ENCODE measurements around the gene HLA-DMA.

DNA sequence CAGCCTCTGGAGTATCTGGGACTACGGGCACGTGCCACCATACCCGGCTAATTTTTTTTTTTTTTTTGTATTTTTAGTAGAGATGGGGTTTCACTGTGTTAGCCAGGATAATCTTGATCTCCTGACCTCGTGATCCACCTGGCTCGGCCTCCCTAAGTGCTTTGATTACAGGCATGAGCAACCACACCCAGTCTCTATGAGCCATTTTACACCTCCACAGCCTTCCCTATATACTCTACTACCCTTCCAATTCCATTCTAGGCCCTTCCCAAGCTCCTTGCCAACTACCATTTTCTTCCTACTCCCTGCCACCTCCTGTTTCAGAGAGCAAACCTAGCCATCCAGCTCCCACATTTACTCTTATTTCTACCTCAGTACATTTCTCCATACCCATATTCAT, 7.7 kb upstream of the HLA-DMA start:
- TF ChIP-seq, protein P1, sequence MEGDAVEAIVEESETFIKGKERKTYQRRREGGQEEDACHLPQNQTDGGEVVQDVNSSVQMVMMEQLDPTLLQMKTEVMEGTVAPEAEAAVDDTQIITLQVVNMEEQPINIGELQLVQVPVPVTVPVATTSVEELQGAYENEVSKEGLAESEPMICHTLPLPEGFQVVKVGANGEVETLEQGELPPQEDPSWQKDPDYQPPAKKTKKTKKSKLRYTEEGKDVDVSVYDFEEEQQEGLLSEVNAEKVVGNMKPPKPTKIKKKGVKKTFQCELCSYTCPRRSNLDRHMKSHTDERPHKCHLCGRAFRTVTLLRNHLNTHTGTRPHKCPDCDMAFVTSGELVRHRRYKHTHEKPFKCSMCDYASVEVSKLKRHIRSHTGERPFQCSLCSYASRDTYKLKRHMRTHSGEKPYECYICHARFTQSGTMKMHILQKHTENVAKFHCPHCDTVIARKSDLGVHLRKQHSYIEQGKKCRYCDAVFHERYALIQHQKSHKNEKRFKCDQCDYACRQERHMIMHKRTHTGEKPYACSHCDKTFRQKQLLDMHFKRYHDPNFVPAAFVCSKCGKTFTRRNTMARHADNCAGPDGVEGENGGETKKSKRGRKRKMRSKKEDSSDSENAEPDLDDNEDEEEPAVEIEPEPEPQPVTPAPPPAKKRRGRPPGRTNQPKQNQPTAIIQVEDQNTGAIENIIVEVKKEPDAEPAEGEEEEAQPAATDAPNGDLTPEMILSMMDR (IDR thresholded peaks at IDR 0.05), result no peak
- TF ChIP-seq POLR2A (IDR thresholded peaks at IDR 0.05), result no peak
